GM21423 (cell line): ENCODE results near the gene MBLAC1.

Source experiments
- ATAC-seq: cut with Tn5 transposase; IDR thresholded peaks from one replicate; pipeline ENCODE4 v1.9.1; 2021; ENCODE audit warnings: mild to moderate bottlenecking, moderate library complexity; ENCODE audit not compliant: unreplicated experiment

Gene MBLAC1

DNA sequence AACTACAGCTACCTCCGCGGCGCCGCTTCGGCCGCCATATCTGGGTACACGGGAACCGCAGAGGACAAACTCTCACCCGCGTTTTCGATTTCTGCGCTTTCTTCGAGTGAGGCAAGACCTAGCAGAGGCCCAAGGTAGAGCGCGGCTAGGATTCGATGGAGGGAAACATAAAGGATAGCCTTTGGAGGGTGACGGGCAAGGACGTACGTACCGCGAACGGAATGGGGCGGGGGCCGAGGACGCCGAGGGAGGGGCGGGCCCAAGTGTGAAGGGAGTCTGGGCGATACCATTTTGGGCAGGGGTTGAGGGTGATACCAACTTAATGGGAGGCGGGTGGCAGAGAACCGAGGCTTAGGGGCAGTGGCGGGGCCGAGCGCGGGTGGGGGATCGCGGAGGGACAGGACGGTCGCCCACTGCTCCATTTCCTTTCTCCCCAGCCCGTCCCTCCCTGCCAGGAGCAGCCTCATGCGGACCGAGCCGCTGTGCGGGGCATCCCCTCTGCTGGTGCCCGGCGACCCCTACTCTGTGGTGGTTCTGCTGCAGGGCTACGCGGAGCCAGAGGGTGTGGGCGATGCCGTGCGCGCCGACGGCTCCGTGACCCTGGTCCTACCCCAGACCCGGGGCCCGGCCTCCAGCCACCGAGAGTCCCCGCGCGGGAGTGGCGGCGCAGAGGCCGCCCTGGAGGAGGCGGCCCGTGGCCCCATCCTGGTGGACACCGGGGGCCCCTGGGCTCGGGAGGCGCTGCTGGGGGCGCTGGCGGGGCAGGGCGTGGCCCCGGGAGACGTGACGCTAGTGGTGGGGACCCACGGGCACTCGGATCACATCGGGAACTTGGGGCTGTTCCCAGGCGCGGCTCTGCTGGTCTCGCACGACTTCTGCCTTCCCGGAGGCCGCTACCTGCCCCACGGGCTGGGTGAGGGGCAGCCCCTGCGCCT is at the start of gene MBLAC1:
Gene MBLAC1 (plus strand): TSS at position 37 of the 935 bp plus-strand sequence. CDS start 429 bp downstream, at position 466.
- ATAC-seq = peak; percentile 54

DNA sequence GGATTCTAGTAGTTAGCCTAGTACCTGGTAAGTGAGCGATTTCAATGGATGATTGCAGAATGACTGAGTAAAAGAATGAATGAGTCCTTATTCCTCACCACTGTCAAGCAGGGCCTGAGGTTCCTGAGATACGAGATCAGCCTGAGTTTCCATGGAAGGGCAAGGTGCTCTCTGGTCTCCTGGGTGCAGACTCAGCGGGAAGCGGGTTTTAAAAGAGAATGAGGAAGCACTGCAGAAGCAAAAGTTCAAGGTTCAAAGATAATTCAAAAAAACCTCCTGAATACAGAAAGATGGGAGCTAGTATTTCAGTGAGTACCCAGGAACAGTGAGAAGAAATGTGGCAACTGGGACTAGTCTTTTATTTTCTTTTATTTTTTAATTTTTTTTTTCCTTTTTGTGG is 49.6 kb upstream of the MBLAC1 start:
- ATAC-seq = no peak

- no peak for ATAC-seq
Observed at GRCh38 chr7:100079024-100079560, 47.7 kb upstream of the MBLAC1 start.

DNA sequence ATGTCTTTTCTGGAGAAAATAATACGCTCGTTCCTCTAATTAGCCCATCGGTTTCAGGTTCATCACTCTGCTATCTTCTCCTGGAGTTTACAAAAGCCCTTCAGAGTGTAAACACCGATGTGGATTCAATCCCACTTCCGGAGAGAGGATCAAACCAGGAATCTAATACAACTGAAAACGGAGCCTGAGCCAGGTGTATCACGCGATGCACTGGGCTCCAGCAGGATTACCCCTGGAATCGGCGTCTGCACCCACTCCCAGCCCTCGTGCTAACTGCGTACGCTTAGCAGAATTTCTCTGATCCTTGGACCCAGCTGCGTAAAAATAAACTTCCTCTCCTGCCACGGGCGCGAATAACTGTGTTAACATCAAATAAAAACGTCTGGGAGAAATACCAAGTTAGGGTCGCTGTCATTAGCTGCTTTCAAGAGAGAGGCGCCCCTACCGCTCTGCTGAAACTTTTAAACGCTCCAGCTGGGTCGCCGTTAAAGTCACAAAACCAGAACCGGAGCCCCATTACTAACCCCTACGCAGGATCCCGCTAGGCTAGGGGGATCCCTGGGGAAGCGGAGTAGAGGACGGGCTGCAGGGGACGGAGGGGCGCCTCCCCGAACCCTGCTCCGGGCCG is 45.7 kb upstream of the MBLAC1 start:
- no peak for ATAC-seq

GRCh38 chr7:100081535-100082102 is 45.1 kb upstream of the MBLAC1 start, which contains the start of gene ZNF3:
ZNF3 (minus strand) TSS chr7:100081723; CDS start chr7:100077357, 4,366 bp downstream.
- peak; percentile 77 for ATAC-seq

GRCh38 chr7:100082978-100083377 is 43.8 kb upstream of the MBLAC1 start:
- no peak for ATAC-seq

DNA sequence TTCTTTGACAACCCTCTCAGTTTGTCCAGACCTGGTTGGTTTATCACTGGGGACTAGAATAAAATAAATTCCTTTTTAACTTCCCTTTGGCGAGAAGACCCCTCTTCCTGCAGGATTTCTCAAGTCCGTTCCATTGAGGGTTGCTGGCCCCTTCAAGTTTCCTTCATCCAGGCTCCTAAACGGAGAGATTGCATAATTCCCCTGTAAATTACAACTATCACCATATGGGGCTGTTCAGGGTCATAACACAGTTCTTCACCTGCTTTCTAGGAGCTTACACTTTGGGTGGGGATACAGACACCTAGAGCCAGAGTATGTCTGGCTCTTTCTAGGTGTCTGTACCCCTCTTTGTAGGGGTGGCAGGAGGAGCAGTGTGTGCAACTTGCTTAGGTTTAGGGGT is 41.3 kb upstream of the MBLAC1 start:
- no peak for ATAC-seq

DNA sequence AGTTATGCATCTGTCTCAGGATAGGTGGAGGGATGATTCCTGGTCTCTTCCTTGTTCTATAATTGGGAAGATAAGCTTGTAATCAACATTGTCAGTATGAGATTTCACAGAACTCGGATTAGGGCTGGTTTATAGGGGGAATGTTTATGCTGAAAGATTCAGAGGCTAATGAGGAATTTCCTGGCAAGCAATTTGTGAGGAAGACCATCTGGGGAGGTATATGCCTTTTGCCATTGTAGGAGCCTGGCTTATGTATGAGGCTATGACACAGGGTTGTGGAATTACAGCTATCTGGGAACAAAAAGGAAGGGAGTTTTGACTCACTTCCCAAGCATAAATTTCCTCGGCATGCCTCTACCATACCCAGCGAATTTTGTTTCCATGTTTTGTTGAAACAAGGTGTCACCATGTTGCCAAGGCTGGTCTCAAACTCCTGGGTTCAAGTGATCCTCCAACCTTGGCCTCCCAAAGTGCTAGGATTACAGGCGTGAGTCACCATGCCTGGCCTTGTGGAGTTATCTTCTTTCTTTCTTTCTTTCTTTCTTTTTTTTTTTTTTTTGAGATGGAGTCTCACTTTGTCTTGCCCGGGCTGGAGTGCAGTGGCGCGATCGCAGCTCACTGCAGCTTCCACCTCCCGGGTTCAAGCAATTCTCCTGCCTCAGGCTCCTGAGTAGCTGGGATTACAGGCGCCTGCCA is 39.6 kb upstream of the MBLAC1 start:
- ATAC-seq = no peak

GRCh38 chr7:100088095-100088620 is 38.6 kb upstream of the MBLAC1 start:
- peak; percentile 13 for ATAC-seq

DNA sequence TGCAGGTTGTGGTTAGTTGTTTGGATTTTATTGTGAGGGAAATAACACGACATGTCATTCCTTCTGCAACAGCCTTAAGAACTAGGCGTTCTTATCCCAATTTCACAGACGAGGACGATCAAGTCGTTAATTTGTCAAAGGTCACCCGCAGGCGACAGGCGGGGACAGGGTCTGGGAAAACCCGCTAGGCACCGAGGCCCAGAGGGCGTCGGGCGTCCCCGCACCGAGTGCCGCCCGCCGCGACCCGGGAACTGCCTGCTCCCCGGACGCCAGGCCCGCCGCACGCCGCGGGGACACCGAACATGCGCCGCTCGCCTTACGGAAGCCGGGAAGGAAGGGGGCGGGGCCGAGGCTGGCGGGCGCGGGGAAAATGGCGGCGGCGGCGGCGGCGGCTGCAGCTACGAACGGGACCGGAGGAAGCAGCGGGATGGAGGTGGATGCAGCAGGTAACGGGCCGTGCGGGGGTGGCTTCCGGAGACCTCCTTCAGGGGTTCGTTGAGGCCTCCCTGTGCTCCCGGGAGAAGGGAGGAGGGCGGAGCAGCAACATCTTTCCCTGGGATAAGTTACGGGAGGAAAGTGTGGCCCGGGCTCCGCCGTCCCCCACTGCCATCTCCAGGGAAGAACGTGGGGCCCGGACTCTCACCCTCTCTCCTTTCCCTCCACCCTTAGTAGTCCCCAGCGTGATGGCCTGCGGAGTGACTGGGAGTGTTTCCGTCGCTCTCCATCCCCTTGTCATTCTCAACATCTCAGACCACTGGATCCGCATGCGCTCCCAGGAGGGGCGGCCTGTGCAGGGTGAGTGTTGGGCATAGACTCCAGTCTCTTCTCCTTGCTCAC is 37.9 kb upstream of the MBLAC1 start, which contains the start of gene COPS6:
Gene COPS6 (plus strand): TSS at position 349 of the 837 bp plus-strand sequence. CDS start 22 bp downstream, at position 371.
- peak; percentile 72 for ATAC-seq

DNA sequence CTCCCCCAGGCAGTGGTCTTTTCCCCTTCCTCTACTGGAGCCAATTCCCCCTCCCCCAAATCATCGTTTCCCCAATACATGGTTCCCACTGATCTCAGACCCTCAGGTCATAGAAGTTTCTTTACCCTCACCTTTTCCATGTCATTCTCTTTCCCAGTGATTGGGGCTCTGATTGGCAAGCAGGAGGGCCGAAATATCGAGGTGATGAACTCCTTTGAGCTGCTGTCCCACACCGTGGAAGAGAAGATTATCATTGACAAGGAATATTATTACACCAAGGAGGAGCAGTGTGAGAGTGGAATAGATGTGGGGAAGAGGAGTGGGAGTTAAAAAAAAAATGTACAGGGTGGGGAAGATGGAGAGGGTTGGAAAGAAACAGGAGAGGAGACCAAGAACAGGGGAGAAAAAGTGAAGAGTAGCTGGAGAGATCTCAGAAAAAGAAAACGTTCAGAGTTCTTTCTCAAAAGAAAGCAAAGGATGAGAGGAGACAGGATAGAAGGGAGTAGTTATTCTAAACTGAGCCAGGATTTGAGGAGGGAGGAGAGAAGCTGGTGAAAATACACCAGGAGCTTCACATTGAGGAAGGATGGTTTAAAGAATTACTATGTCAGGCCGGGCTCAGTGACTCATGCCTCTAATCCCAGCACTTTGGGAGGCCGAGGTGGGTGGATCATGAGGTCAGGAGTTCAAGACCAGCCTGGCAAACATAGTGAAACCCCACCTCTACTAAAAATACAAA is 37.1 kb upstream of the MBLAC1 start:
- ATAC-seq = no peak

- ATAC-seq = no peak
Observed at GRCh38 chr7:100090527-100091410, 36.0 kb upstream of the MBLAC1 start.

DNA sequence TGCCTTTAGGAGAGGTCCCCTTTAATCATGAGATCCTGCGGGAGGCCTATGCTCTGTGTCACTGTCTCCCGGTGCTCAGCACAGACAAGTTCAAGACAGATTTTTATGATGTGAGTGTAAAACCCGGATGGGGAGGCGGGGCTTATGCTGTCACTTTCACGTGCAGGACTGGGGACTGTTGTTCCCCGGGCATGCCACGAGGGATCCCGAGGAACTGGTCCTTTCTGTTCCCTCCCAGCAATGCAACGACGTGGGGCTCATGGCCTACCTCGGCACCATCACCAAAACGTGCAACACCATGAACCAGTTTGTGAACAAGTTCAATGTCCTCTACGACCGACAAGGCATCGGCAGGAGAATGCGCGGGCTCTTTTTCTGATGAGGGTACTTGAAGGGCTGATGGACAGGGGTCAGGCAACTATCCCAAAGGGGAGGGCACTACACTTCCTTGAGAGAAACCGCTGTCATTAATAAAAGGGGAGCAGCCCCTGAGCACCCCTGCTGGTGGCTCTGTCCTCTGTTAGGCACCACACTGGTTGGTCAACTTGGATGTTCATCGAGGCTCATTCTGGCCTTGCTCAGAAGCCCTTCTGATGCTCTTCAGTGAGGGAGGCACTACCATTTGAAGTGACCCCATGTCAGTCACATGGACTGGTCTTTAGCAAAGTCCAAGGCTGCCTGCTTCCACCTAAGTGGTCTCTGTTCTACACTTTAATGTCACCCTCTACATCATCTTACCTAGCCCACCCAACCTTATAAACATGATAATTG is 35.2 kb upstream of the MBLAC1 start:
- no peak for ATAC-seq

GRCh38 chr7:100093054-100093453 is 33.7 kb upstream of the MBLAC1 start:
- ATAC-seq = no peak

DNA sequence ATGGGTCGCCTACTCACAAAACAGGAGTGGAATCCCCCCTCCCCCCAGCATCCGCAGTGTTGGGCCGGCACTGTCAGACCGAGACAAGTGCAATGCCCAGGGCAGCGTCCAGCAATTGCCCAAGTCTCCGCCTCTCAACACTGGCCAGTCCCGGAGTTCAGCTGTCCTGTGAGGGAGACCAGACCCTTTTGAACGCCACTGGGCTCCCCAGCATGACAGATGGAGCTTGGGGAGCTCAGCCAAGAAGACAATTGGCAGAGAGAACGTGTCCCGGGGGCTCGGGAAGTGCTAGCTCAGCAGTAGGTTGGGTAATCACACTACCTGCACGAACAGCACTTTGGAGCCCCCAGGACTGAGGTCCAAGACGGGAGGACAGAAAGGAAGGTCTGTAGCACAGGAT is 33.3 kb upstream of the MBLAC1 start:
- no peak for ATAC-seq

DNA sequence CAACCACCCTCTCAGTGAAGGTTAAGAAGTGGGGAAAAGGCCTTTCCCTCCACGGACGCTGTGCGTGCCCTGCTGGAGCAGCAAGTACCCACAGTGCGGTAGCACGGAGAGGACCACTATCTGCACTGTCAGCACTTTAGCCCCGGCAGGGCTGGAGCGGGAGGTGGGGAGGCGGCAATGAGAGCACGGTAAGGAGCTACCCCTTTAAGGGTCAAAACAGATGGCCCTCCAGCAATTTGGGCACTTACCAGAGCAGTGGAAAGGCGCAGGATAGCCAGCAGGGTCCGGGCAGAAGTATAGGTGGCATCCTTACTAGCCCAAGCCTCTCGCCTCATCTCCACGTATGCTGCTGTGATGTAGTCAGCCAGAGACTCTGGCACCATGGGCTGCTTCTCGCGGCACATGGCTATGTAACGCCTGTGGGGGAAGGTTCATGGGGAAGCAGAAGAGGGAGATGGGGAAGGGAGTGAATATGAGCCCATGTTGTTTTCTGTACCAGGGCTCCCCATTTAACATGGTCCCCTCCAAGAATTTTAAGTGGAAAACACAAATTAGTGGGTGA is 32.8 kb upstream of the MBLAC1 start:
- ATAC-seq = no peak

- ATAC-seq = no peak
Observed at GRCh38 chr7:100095289-100095688, 31.5 kb upstream of the MBLAC1 start.
